HG03280 (cell line): ENCODE results near the gene RAD51AP1.
A peak's percentile ranks its signal among the peaks of the same experiment; 100 is the strongest.
"Not testable (repeated sequence)": the region's sequence is repeated elsewhere in the genome, so short reads cannot be mapped to it uniquely, and the experiment has no call there.

ENCODE experiments used
- ATAC-seq: cut with Tn5 transposase; IDR thresholded peaks from one replicate; pipeline ENCODE4 v1.9.1; 2021; ENCODE audit warnings: mild to moderate bottlenecking, moderate library complexity; ENCODE audit not compliant: unreplicated experiment

Gene RAD51AP1, protein sequence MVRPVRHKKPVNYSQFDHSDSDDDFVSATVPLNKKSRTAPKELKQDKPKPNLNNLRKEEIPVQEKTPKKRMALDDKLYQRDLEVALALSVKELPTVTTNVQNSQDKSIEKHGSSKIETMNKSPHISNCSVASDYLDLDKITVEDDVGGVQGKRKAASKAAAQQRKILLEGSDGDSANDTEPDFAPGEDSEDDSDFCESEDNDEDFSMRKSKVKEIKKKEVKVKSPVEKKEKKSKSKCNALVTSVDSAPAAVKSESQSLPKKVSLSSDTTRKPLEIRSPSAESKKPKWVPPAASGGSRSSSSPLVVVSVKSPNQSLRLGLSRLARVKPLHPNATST

DNA sequence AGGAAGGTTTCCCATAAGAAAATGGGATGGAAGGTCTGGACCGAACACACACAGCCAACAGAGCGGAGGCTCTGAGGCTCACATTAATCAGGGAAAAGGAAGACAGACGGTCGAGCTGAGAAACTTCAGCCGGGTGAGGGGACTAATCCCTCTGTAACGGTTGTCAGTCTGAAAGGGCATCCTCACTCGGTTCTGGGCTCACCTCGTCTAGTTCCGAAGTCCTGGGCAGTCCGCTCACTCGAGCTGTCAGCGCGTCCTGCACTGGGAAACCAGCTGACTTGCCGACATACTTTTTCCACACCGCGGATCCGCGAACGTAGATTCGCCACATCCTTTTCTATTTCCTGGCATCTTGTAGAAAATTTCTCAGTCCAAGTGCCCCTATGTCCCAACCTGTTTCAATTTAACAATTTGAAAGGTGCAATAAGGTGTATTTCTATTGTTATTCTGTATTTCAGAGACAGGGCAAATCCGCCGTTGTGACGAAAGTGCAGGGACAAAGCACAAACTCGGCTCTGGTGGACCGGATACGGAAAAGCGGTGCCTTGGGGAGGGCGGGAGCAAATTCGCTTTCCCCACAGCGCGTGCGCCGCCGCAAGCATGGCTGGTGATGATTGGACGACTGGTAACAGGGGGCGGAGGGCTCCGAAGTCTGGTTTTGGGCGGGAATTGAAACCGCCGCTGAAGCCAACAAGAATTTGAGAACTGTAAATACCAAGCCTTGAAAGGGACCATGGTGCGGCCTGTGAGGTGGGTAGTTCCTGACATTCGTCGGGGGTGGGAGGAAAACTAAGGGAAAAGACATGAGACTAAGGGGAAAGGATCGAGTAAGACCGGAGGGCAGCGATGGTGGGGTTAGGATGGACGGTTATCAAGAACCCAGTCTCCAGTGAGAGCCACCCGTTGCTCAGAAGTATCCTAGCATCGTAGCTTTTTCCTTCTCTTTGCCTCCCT is at the start of gene RAD51AP1:
TSS of gene RAD51AP1 (plus strand) at position 684 of the 954 bp plus-strand sequence. CDS start at position 734, 50 bp downstream.
- ATAC-seq = peak; percentile 89

DNA sequence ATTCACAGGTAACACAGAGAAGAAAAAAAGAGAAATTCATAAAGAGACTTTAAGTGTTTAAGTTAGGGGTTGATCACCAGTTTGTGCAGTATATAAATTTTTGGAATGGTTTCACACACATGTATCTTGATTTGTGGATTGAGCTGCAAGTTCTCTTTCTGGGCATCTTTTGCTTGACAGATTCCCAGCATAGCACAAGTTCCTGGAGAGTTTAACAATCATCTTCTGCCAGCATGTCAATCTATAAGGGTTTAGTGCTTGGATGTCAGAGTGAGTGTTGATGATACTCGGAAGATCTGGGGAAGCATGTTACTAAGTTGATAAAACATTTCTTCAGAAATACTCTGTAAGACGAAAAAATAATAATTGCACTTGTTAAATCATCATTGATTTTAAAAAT is 49.1 kb upstream of the RAD51AP1 start:
- no peak for ATAC-seq

DNA sequence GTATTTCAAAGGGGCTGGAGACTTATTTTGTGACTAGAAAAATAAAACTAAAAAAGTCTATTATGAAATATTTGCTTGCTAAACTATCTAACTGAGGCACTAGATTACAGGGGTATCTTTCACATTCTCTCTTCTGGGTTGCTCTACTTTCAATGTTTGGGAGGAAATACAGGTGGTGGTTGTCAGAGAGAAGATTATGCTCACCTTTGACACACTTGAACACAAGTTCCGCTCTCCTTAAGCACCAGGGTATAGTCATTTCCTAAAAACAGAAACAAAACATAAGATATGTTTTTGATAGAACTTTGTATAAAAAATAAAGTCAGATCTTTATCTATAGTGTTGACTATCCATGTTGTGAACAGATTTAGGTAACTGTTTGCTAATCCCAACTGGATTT is 47.7 kb upstream of the RAD51AP1 start:
- ATAC-seq = no peak

DNA sequence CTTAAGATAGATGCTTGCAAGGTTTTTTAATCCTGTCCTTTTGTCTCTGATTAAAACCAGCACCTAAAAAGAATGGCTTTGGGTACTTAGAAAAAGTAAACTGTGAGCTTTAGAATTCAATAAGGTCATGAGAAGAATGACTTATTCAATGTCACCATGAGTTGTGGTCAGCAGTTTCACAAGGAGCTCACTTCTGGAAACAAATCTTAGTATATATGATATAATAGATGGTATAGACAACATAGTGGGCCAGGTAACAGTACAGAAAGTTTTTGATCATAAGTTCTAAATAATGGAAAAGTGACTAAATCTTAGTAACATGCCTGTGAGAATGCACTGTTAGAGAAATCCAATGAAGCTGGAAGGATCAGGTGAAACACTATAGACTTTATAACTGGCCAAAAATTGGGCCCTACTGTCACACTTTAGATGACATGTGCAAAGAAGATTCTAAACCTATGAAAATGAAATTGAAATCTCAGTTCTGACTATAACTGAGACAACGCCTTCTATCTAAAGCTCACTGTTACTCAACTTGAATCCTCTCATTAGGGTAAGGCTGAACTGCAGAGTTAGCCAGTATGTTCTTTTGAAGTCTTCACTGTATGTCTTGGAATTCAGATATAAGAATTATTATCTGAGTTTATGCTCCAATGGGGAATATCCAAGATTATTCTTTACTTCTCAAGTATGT is 42.4 kb upstream of the RAD51AP1 start:
- peak; percentile 80 for ATAC-seq

- ATAC-seq = no peak
Measured at GRCh38 chr12:4499186-4499585, 39.5 kb upstream of the RAD51AP1 start.

DNA sequence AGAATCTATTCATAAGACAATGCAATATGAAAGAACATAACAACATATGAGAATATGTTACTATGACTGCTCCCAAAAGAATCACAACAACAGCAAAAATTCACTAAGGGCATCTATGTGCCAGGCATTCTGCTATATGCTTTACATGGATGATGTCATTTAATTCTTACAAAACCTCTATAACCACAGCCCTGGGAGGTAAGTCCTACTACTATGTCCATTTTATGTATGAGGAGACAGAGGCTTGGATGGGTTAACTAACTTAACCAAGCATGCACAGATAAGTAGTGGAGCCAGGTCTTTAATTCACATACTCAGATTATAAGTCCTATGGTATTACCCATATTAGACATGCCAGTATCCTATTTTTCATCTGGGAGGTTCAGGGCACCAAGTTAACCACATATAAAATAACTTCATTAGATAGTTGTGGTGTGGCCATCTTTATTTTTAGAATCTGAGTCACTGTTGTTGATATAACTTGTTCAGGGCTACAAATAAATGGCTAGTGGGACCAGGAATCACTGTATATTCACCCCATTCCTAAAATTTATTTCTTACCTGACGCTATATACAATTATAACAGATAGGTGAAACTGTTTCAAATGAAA is 33.2 kb upstream of the RAD51AP1 start:
- no peak for ATAC-seq

- ATAC-seq = no peak
Measured at GRCh38 chr12:4506430-4506829, 32.3 kb upstream of the RAD51AP1 start.

DNA sequence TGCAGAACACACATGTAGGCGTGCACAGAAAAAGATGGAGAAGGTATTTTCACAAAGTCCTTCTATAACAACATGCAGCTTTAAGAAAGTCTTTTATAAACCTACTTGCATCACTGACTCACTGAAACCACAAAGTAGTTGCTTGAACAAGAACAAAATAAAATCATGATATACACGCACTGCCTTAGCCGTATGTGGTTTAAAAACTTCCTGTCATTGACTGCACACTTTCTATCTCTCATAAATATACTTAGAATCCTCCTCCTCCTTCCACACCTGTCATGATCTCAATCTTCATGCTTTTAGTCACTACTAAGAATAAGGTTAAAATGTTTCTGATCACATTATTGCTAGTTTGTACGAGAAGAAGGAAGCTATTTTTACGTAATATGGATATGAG is 31.8 kb upstream of the RAD51AP1 start:
- ATAC-seq = peak; percentile 75

DNA sequence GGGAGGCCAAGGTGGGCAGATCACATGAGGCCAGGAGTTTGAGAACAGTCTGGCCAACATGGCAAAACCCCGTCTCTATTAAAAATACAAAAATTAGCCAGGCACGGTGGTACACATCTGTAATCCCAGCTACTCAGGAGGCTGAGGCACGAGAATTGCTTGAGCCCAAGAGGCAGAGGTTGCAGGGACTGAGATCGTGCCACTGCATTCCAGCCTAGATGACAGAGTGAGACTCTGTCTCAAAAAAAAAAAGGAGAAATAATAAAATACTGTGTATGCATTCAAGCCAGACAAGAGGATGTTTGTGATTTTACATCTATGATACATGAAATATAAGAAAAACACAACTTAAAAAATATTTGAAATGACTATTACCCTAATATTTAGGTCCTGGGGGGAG is 30.2 kb upstream of the RAD51AP1 start:
- not testable (repeated sequence) for ATAC-seq

- not testable (repeated sequence) for ATAC-seq
Measured at GRCh38 chr12:4509269-4509668, 29.4 kb upstream of the RAD51AP1 start.

- no peak for ATAC-seq
Measured at GRCh38 chr12:4518106-4518728, 20.5 kb upstream of the RAD51AP1 start.

DNA sequence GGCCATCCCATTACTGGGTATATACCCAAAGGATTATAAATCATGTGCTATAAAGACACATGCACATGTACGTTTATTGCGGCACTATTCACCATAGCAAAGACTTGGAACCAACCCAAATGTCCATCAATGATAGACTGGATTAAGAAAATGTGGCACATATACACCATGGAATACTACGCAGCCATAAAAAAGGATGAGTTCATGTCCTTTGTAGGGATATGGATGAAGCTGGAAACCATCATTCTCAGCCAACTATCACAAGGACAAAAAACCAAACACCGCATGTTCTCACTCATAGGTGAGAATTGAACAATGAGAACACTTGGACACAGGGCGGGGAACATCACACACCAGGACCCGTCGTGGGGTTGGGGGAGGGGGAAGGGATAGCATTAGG is 15.2 kb upstream of the RAD51AP1 start:
- not testable (repeated sequence) for ATAC-seq

GRCh38 chr12:4526923-4527546 is 11.7 kb upstream of the RAD51AP1 start:
- no peak for ATAC-seq

GRCh38 chr12:4530160-4530559 is 8.5 kb upstream of the RAD51AP1 start:
- no peak for ATAC-seq

GRCh38 chr12:4530982-4531586 is 7.6 kb upstream of the RAD51AP1 start:
- no peak for ATAC-seq

DNA sequence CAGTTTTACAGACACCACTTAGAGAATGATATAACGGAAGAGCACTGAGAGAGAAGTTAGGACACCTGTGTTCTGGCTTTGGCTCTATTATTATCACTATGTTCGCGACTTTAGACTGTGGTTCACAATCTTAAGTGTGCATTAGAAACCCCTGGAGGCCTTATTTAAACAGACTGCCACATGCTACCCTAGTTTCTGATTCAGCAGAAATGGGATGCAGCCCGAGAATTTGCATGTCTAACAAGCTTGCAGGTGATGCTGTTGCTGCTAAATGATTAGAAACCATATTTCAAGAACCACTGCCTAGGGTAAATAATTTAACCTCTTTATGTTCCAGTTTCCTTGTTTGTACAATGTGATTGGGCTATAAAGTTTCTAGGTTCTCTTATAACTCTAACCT is 3.6 kb upstream of the RAD51AP1 start:
- no peak for ATAC-seq

DNA sequence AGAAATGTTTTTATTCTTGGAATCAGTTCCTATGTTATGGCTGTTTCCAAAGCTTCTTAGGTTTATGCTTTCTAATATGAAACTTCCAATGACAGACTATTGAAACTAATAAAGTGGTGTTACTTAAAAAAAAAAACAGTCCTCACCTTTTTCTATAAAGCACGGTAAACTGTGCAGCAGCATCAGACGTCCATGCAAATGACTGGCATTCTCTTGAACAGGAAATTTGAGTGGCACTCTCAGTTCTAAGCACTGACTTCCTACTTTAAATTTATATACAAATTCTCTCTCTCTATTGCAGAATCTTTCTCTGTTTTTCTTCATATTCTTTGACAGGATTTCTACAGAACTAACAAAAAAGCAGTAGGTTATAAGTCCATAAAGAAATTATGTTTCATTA is 2.8 kb upstream of the RAD51AP1 start:
- no peak for ATAC-seq

- no peak for ATAC-seq
Measured at GRCh38 chr12:4539167-4539870, 629 bp downstream of the RAD51AP1 start.

DNA sequence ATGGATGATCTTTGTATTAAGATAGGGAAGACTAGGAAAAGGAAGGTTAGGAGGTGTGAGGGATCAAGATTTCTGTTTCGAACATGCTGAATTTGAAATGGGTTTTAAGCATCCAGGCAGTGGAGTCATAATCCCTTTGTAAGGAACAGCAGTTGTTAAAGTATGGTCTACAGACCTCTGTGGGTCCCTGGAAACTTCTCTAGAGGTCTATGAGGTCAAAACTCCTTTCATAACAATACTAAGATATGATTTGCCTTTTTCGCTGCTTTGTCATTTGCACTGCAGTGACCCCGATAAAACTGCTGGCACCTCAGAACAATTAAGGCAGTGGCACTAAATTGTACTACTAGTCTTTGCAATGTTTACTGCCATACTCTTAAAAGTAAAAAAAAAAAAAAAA is 1.5 kb downstream of the RAD51AP1 start:
- ATAC-seq = no peak
